SK-N-SH (cell line): ENCODE measurements around the gene SMARCD3. TPM values are rescaled to one million over a fixed set of nuclear protein-coding genes. Genes with fewer than 3 reads are reported as not detected.

Experiments used
- CTCF ChIA-PET: fragments of 300-600, 350-600 bp; formaldehyde crosslinking; extraction: SDS; loops from one replicate; lab custom pipeline; 2021; lab: Yijun Ruan, JAX
- POLR2A ChIA-PET: fragments of 350-600 bp; sonication (Branson Sonifier 250); formaldehyde crosslinking; extraction: SDS; loops from one replicate; lab custom pipeline; 2020; ENCODE audit warnings: antibody characterized with exemption, inconsistent platforms; lab: Yijun Ruan, JAX
- DNase-seq: peaks from one replicate; pipeline ENCODE4 v3.0.0; 2012
- H2AFZ ChIP-seq: fragments of 200-600 bp; sonication (generic); 2 replicates; pipeline ENCODE4 v1.8.1; 2016; ENCODE audit warnings: antibody characterized with exemption, mild to moderate bottlenecking, low read depth
- H3F3A ChIP-seq: fragments of 200-600 bp; sonication (generic); replicated peaks from 2 replicates; pipeline ENCODE3; 2016; ENCODE audit warnings: antibody characterized with exemption, mild to moderate bottlenecking; ENCODE audit not compliant: insufficient read depth
- H3K27ac ChIP-seq, 2 experiments: fragments of 200-500 bp in 1 of 2; fragments of 200-600 bp in 1 of 2; sonication (Bioruptor generic) in 1 of 2; sonication (generic), shearing (Covaris generic) in 1 of 2; 2 replicates each; pipeline versions ENCODE4 v1.5.1 to v1.6.1; 2014 to 2016; ENCODE audit warnings: low read depth in 2 of 2, inconsistent platforms in 1 of 2, low read length in 1 of 2, mild to moderate bottlenecking in 1 of 2, mixed read lengths in 1 of 2
- H3K27me3 ChIP-seq: fragments of 200-600 bp; sonication (generic), shearing (Covaris generic); 2 replicates; pipeline ENCODE4 v1.6.1; 2016; ENCODE audit warnings: mixed run types; ENCODE audit not compliant: insufficient read depth
- H3K36me3 ChIP-seq, 2 experiments: fragments of 200-500 bp in 1 of 2; fragments of 200-600 bp in 1 of 2; sonication (Bioruptor generic) in 1 of 2; sonication (generic) in 1 of 2; replicated peaks in 1 of 2; 2 replicates each; pipeline versions ENCODE3 to v1.5.1; 2014 to 2016; ENCODE audit warnings: low read length in 1 of 2, mild to moderate bottlenecking in 1 of 2; ENCODE audit not compliant: insufficient read depth in 2 of 2, control insufficient read depth in 1 of 2
- H3K4me1 ChIP-seq, 2 experiments: fragments of 200-500 bp in 1 of 2; fragments of 200-600 bp in 1 of 2; sonication (Bioruptor generic) in 1 of 2; sonication (generic), shearing (Covaris generic) in 1 of 2; 2 replicates each; pipeline versions ENCODE4 v1.5.1 to v1.6.1; 2014 to 2016; ENCODE audit warnings: low read depth in 1 of 2, low read length in 1 of 2, mixed run types in 1 of 2; ENCODE audit not compliant: insufficient read depth in 2 of 2, control insufficient read depth in 1 of 2
- H3K4me2 ChIP-seq: fragments of 200-600 bp; sonication (generic), shearing (Covaris generic); 2 replicates; pipeline ENCODE4 v1.6.1; 2017; ENCODE audit warnings: mixed run types
- H3K4me3 ChIP-seq, 2 experiments: fragments of 200-500 bp in 1 of 2; fragments of 200-600 bp in 1 of 2; sonication (Bioruptor generic) in 1 of 2; sonication (generic), shearing (Covaris generic) in 1 of 2; 2 replicates each; pipeline versions ENCODE4 v1.5.1 to v1.8.1; 2014 to 2016; ENCODE audit warnings: low read depth in 2 of 2, inconsistent platforms in 1 of 2, low read length in 1 of 2, mild to moderate bottlenecking in 1 of 2, mixed read lengths in 1 of 2, moderate library complexity in 1 of 2
- H3K79me2 ChIP-seq: fragments of 200-600 bp; sonication (generic); 2 replicates; pipeline ENCODE4 v1.8.1; 2017; ENCODE audit warnings: mild to moderate bottlenecking; ENCODE audit not compliant: insufficient read depth
- H3K9ac ChIP-seq: fragments of 200-600 bp; sonication (generic); 2 replicates; pipeline ENCODE4 v1.6.1; 2017; ENCODE audit warnings: mixed run types
- H3K9me2 ChIP-seq: fragments of 200-600 bp; sonication (generic); 2 replicates; pipeline ENCODE4 v1.6.1; 2017; ENCODE audit warnings: mixed run types
- H3K9me3 ChIP-seq: fragments of 200-600 bp; sonication (generic); 2 replicates; pipeline ENCODE4 v1.6.1; 2017; ENCODE audit warnings: mixed run types, mild to moderate bottlenecking, moderate library complexity
- H4K20me1 ChIP-seq: fragments of 200-600 bp; sonication (generic); 2 replicates; pipeline ENCODE4 v1.6.1; 2017; ENCODE audit warnings: mild to moderate bottlenecking, mixed run types; ENCODE audit not compliant: insufficient read depth
- CHD2 ChIP-seq: fragments of 150-350 bp; IDR thresholded peaks from 2 replicates; pipeline ENCODE4 v1.6.1; 2018; ENCODE audit warnings: low read length; ENCODE audit not compliant: partially characterized antibody
- ELF1 ChIP-seq: IDR thresholded peaks from 2 replicates; pipeline ENCODE4 v1.4.0; 2012
- EZH2phosphoT487 ChIP-seq: fragments of 200-600 bp; sonication (generic); IDR thresholded peaks from 2 replicates; pipeline ENCODE4 v1.6.1; 2017; ENCODE audit warnings: low read depth, mixed run types, mild to moderate bottlenecking, antibody characterized with exemption, moderate library complexity, borderline replicate concordance
- FOXM1 ChIP-seq: IDR thresholded peaks from 2 replicates; pipeline ENCODE4 v1.4.0; 2012; ENCODE audit warnings: low read depth, mild to moderate bottlenecking
- GATA2 ChIP-seq: sonication (generic); formaldehyde crosslinking; IDR thresholded peaks from 2 replicates; pipeline ENCODE4 v1.5.0; 2020; ENCODE audit warnings: mild to moderate bottlenecking, missing genetic modification reagents
- MAX ChIP-seq: IDR thresholded peaks from 2 replicates; pipeline ENCODE4 v1.4.0; 2012; ENCODE audit warnings: low read depth
- MXI1 ChIP-seq: IDR thresholded peaks from 2 replicates; pipeline ENCODE4 v1.6.1; 2012; ENCODE audit warnings: mild to moderate bottlenecking, low read depth, low read length, improper control_type of control experiment
- NFIC ChIP-seq: IDR thresholded peaks from 2 replicates; pipeline ENCODE4 v1.4.0; 2012; ENCODE audit warnings: borderline replicate concordance
- NRF1 ChIP-seq: IDR thresholded peaks from 2 replicates; pipeline ENCODE4 v1.6.1; 2012; ENCODE audit warnings: low read depth, mild to moderate bottlenecking, low read length
- RFX5 ChIP-seq: IDR thresholded peaks from 2 replicates; pipeline ENCODE4 v1.6.1; 2012; ENCODE audit warnings: mild to moderate bottlenecking, improper control_type of control experiment, low read length
- SIN3A ChIP-seq: IDR thresholded peaks from 2 replicates; pipeline ENCODE4 v1.6.1; 2012; ENCODE audit warnings: low read depth, mild to moderate bottlenecking, low read length, moderate library complexity, borderline replicate concordance
- SMC3 ChIP-seq: IDR thresholded peaks from 2 replicates; pipeline ENCODE4 v1.6.1; 2012; ENCODE audit warnings: low read depth, low read length, improper control_type of control experiment
- TCF12 ChIP-seq: IDR thresholded peaks from 2 replicates; pipeline ENCODE4 v1.4.0; 2012
- WGBS: methylation state at CpG from one replicate; pipeline ENCODE4 v1.1.6; 2017; ENCODE audit warnings: low lambda C conversion rate; 5-methylcytosine and 5-hydroxymethylcytosine counted together
- polyA plus RNA-seq, 3 experiments: library from polyadenylated mRNA; depleted of rRNA; stranded (reverse); fragments of >200 nt; gene quantifications; 2 replicates each; pipeline ENCODE4 v1.2.3, GENCODE V29; 2012
- TF ChIP-seq, protein P1 (sequence below): fragments of 150-350 bp; IDR thresholded peaks from 2 replicates; pipeline ENCODE4 v1.6.1; 2017; ENCODE audit warnings: antibody characterized with exemption, low read length, low read depth, borderline replicate concordance

Gene SMARCD3
- polyA plus RNA-seq, 1 of the 3 experiments (the other 2 are of a cell fraction): 62.8 TPM

- 0 out of 2 replicates have a peak, but pooled peaks cover 9% of the 10 kb centered on the region for H4K20me1 ChIP-seq
- H3K4me2 ChIP-seq: no peak overlapping the region
- no peak overlapping the region for H3K4me3 ChIP-seq
- peaks cover 0 to 3% of the 10 kb centered on the region in 2 experiments for H3K36me3 ChIP-seq
- TF ChIP-seq FOXM1: no peak
- TF ChIP-seq CHD2: no peak
- TF ChIP-seq, protein P1, sequence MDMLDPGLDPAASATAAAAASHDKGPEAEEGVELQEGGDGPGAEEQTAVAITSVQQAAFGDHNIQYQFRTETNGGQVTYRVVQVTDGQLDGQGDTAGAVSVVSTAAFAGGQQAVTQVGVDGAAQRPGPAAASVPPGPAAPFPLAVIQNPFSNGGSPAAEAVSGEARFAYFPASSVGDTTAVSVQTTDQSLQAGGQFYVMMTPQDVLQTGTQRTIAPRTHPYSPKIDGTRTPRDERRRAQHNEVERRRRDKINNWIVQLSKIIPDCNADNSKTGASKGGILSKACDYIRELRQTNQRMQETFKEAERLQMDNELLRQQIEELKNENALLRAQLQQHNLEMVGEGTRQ: no peak
- TF ChIP-seq TCF12: no peak
- TF ChIP-seq SIN3A: no peak
- no peak for TF ChIP-seq NFIC
- TF ChIP-seq ELF1: no peak
- TF ChIP-seq MXI1: no peak
- no peak for TF ChIP-seq GATA2 (CRISPR knock-in tag)
- no peak for TF ChIP-seq NRF1
- no peak for TF ChIP-seq RFX5
- TF ChIP-seq MAX: no peak
- TF ChIP-seq SMC3: no peak
- TF ChIP-seq, all 33 proteins: peak for 0
- Histone ChIP-seq H3K9me3 (no peaks in the 10 kb centered on the region), H3K27ac (no peak overlapping the region), H2AFZ (no peak overlapping the region), H3K9ac (no peak overlapping the region), H3F3A (no peaks in the 10 kb centered on the region), H3K27me3 (peaks cover 48% of the 10 kb centered on the region), H3K4me1 (no peaks in the 10 kb centered on the region), H3K79me2 (no peaks in the 10 kb centered on the region), H3K9me2 (no peaks in the 10 kb centered on the region)
- 62% methylated on average over 9 of the region's 9 CpGs for WGBS
- POLR2A ChIA-PET: no interaction called here
- no peak for DNase-seq
- CTCF ChIA-PET: interaction anchor here (0.8 to 1.0 kb wide), 4 partner anchors 39 to 95 kb away, joined by 3 to 4 read pairs (median 4); partner anchors contain the start of gene GBX1
Observed at GRCh38 chr7:151206914-151207313, 41.6 kb downstream of the SMARCD3 start.

DNA sequence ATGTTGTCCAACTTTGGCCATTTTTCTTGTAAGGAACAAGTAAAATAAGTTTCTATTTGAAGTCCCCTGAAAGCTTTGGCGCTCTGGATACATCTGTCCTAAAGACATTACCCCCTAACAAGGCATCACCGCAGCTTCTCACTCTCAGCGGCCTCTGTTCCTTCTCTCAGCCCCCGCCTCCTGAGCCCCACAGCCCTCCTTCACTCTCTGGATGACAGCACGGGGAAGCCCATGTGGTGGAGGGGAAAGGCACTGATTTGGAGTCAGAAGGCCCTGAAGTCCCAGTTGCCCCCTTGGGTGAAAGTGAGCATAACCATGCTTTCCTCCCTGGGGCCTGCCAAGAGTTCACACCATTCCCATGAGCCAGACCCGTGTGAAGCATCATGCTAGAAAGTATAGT, 42.8 kb downstream of the SMARCD3 start:
- Histone ChIP-seq H3K36me3 (no peaks in the 10 kb centered on the region), H3K9me2 (no peaks in the 10 kb centered on the region), H3K4me1 (no peaks in the 10 kb centered on the region), H3K4me2 (no peak overlapping the region), H3K9ac (no peak overlapping the region), H3F3A (no peaks in the 10 kb centered on the region), H3K4me3 (no peak overlapping the region), H4K20me1 (no peaks in the 10 kb centered on the region), H3K79me2 (no peaks in the 10 kb centered on the region), H2AFZ (no peak overlapping the region), H3K9me3 (no peaks in the 10 kb centered on the region), H3K27ac (no peak overlapping the region), H3K27me3 (peaks cover 60% of the 10 kb centered on the region)
- 55% methylated on average over 6 of the region's 6 CpGs for WGBS
- DNase-seq: no peak
- CTCF ChIA-PET: interaction anchor here (0.9 to 1.7 kb wide), 3 partner anchors 9 to 121 kb away, joined by 3 to 4 read pairs (median 4); partner anchors contain the start of gene GBX1
- no peak for TF ChIP-seq EZH2phosphoT487
- POLR2A ChIA-PET: interaction anchor here (1.0 kb wide), 1 partner anchor 21 kb away, joined by 3 read pairs; the partner anchor contains the start of gene ABCF2
